ENCODE measurements around the gene DLG2. TPM values are rescaled to one million over a fixed set of nuclear protein-coding genes. Genes with fewer than 3 reads are reported as not detected.
"Not testable (repeated sequence)": the region's sequence is repeated elsewhere in the genome, so short reads cannot be mapped to it uniquely, and the experiment has no call there.

DLG2 gene
- total RNA-seq, 1 experiment from 2014 or later = 1.8 TPM

DNA sequence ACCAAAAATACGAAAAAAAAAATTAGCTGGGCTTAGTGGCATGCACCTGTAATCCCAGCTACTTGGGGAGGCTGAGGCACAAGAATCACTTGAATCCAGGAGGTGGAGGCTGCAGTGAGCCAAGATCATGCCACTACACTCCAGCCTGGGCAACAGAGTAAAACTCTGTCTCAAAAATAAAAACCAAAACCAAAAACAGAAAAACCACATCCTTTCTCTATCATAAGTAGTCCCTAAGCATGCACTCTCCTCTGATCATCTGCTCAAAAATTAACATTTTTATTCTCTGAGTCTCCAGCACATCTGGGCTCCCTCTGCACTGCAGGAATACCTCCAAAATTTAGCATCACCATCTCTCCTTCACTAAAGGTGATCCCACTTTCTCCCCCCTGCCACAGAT is 516.9 kb downstream of the DLG2 start:
- not testable (repeated sequence) for H3K4me3 ChIP-seq (ENCODE audit: insufficient read depth, low read depth, low read length); H3K27me3 ChIP-seq (ENCODE audit: control insufficient read depth, insufficient read depth, low read length); H3K36me3 ChIP-seq (replicated peaks; ENCODE audit: control insufficient read depth, insufficient read depth, low read length); DNase-seq

GRCh38 chr11:85109141-85109540 is 518.0 kb downstream of the DLG2 start:
- H3K36me3 ChIP-seq (replicated peaks; ENCODE audit: control insufficient read depth, insufficient read depth, low read length) = no peaks in the 10 kb centered on the region
- no peaks in the 10 kb centered on the region for H3K27me3 ChIP-seq (ENCODE audit: control insufficient read depth, insufficient read depth, low read length)
- H3K4me3 ChIP-seq (ENCODE audit: insufficient read depth, low read depth, low read length) = no peak overlapping the region
- no peak for DNase-seq

- H3K27me3 ChIP-seq (ENCODE audit: control insufficient read depth, insufficient read depth, low read length) = no peaks in the 10 kb centered on the region
- H3K36me3 ChIP-seq (replicated peaks; ENCODE audit: control insufficient read depth, insufficient read depth, low read length) = no peaks in the 10 kb centered on the region
- H3K4me3 ChIP-seq (ENCODE audit: insufficient read depth, low read depth, low read length) = no peak overlapping the region
- DNase-seq = no peak
Measured at GRCh38 chr11:85105868-85106267, 521.3 kb downstream of the DLG2 start.

- H3K36me3 ChIP-seq (replicated peaks; ENCODE audit: control insufficient read depth, insufficient read depth, low read length) = no peaks in the 10 kb centered on the region
- H3K4me3 ChIP-seq (ENCODE audit: insufficient read depth, low read depth, low read length) = no peak overlapping the region
- DNase-seq = no peak
- H3K27me3 ChIP-seq (ENCODE audit: control insufficient read depth, insufficient read depth, low read length) = no peaks in the 10 kb centered on the region
Measured at GRCh38 chr11:85099522-85099921, 527.6 kb downstream of the DLG2 start.

DNA sequence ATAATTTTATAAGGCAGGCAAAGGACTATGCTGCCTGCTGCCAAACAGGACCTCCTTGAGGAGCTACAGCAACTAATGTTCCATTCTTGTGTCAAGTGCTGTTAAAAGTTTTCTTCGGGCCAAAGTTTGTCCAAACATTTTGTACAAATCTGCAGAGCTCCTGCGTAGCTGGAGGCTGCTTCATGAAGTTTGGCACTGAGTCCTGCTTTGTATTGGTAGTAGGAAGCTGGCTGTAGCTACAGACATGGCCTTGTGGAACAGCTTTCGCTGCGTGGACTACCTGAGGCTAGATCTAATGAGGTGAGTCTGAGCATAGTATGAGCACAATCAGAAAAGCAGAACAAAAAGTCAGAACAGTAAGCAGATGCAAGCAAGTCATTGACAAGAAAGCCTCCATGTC is 528.1 kb downstream of the DLG2 start:
- Histone ChIP-seq H3K4me3 (ENCODE audit: insufficient read depth, low read depth, low read length) (no peak overlapping the region), H3K27me3 (ENCODE audit: control insufficient read depth, insufficient read depth, low read length) (no peaks in the 10 kb centered on the region), H3K36me3 (replicated peaks; ENCODE audit: control insufficient read depth, insufficient read depth, low read length) (no peaks in the 10 kb centered on the region)
- DNase-seq = no peak

GRCh38 chr11:85096939-85097338 is 530.2 kb downstream of the DLG2 start:
- Histone ChIP-seq H3K4me3 (ENCODE audit: insufficient read depth, low read depth, low read length) (no peak overlapping the region), H3K36me3 (replicated peaks; ENCODE audit: control insufficient read depth, insufficient read depth, low read length) (no peaks in the 10 kb centered on the region), H3K27me3 (ENCODE audit: control insufficient read depth, insufficient read depth, low read length) (no peaks in the 10 kb centered on the region)
- no peak for DNase-seq

DNA sequence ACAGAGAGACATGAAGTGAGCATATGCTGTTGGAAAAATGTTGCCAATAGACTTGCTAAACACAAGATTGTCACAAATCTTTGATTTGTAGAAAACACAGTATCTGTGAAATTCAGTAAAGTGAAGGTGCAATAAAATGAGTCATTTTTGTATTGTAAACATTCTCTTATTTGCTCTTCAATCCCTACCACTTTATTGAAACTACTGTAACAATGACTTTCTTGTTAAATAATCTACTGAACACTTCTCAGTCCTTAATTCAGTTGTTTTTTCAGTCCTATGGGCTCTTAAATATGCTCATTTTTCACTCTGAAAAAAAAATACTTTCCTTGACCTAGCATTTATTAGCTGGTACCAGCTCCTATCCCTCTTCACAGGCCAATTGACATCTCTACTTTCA is 531.9 kb downstream of the DLG2 start:
- Histone ChIP-seq H3K27me3 (ENCODE audit: control insufficient read depth, insufficient read depth, low read length) (no peaks in the 10 kb centered on the region), H3K4me3 (ENCODE audit: insufficient read depth, low read depth, low read length) (no peak overlapping the region), H3K36me3 (replicated peaks; ENCODE audit: control insufficient read depth, insufficient read depth, low read length) (no peaks in the 10 kb centered on the region)
- DNase-seq = no peak

DNA sequence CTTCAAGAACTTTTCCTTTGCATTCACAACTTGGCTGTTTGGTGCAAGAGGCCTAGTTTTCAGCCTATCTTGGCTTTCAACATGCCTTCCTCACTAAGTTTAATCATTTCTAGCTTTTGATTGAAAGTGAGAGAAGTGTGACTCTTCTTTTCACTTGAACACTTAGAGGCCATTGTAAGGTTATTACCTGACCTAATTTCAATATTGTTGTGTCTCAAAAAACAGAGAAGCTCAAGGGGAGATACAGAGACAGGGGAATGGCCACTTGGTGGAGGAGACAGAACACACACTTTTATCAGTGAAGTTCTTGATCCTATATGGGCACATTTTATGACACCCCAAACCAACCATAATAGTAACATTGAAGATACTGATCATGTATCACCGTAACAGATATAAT is 532.3 kb downstream of the DLG2 start:
- Histone ChIP-seq H3K4me3 (ENCODE audit: insufficient read depth, low read depth, low read length) (no peak overlapping the region), H3K36me3 (replicated peaks; ENCODE audit: control insufficient read depth, insufficient read depth, low read length) (no peaks in the 10 kb centered on the region), H3K27me3 (ENCODE audit: control insufficient read depth, insufficient read depth, low read length) (no peaks in the 10 kb centered on the region)
- DNase-seq = no peak

DNA sequence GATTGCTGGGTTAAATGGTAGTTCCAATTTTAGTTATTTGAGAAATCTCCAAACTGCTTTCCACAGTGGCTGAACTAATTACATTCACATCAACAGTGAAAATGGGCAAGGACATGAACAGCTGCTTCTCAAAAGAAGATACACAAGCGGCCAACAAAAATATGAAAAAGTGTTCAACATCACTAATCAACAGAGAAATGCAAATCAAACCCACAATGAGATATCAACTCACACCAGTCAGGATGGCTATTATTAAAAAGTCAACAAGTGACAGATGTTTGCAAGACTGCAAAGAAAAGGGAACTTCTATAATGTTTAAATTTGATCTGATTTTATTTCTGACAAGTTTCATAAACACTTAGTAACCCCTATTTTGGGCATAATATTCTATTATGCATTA is 537.5 kb downstream of the DLG2 start:
- DNase-seq = no peak
- H3K4me3 ChIP-seq (ENCODE audit: insufficient read depth, low read depth, low read length) = no peak overlapping the region
- H3K27me3 ChIP-seq (ENCODE audit: control insufficient read depth, insufficient read depth, low read length) = no peaks in the 10 kb centered on the region
- no peaks in the 10 kb centered on the region for H3K36me3 ChIP-seq (replicated peaks; ENCODE audit: control insufficient read depth, insufficient read depth, low read length)

- H3K36me3 ChIP-seq (replicated peaks; ENCODE audit: control insufficient read depth, insufficient read depth, low read length) = no peaks in the 10 kb centered on the region
- no peaks in the 10 kb centered on the region for H3K27me3 ChIP-seq (ENCODE audit: control insufficient read depth, insufficient read depth, low read length)
- H3K4me3 ChIP-seq (ENCODE audit: insufficient read depth, low read depth, low read length) = no peak overlapping the region
- no peak for DNase-seq
Measured at GRCh38 chr11:85088286-85088685, 538.9 kb downstream of the DLG2 start.

DNA sequence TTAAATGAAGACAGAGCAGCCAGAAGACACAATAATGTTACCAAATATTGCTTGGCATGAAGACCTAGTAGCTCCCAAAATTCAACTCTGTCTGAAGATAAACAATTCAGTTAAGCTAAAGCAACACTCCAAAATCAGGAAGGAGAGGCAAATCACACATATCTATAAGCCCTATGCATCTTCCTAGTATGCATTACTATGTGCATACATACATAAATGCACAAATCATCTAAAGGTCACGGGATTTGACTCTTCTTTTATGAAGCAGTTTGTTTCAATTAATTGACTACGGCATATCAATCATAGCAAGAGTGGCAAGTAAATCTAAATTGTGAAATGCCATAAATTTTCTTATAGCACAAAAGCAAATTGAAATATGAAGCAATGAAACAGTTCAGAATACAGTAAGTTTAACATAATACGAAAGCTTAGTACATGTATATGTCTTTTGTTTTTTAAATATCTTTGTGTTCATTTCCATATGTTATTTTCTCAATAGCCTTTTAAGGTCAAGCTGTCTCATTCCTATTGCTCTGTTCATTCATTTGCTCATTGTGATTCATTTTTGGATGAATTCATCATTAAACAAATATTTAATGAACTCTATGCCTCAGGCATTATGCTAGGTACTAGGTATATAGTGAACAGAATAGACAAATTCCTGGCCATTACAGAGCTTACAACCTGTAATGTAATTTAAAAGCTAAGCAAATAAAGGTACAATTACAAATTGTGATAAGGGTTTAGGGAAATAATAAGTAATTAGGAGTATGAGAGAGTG is 540.5 kb downstream of the DLG2 start:
- Histone ChIP-seq H3K27me3 (ENCODE audit: control insufficient read depth, insufficient read depth, low read length) (no peaks in the 10 kb centered on the region), H3K36me3 (replicated peaks; ENCODE audit: control insufficient read depth, insufficient read depth, low read length) (no peaks in the 10 kb centered on the region), H3K4me3 (ENCODE audit: insufficient read depth, low read depth, low read length) (no peak overlapping the region)
- no peak for DNase-seq

GRCh38 chr11:85076535-85077330 is 550.4 kb downstream of the DLG2 start:
- H3K4me3 ChIP-seq (ENCODE audit: insufficient read depth, low read depth, low read length) = no peak overlapping the region
- no peak for DNase-seq

GRCh38 chr11:85062659-85063058 is 564.5 kb downstream of the DLG2 start:
- H3K36me3 ChIP-seq (replicated peaks; ENCODE audit: control insufficient read depth, insufficient read depth, low read length) = no peaks in the 10 kb centered on the region
- DNase-seq = no peak
- no peaks in the 10 kb centered on the region for H3K27me3 ChIP-seq (ENCODE audit: control insufficient read depth, insufficient read depth, low read length)
- H3K4me3 ChIP-seq (ENCODE audit: insufficient read depth, low read depth, low read length) = no peak overlapping the region

More at GRCh38 chr11:85076535-85077330, 550.4 kb downstream of the DLG2 start:
- Histone ChIP-seq H3K27me3 (ENCODE audit: control insufficient read depth, insufficient read depth, low read length) (no peaks in the 10 kb centered on the region), H3K36me3 (replicated peaks; ENCODE audit: control insufficient read depth, insufficient read depth, low read length) (no peaks in the 10 kb centered on the region)

GRCh38 chr11:85052636-85053035 is 574.5 kb downstream of the DLG2 start:
- no peak for DNase-seq
- Histone ChIP-seq H3K27me3 (ENCODE audit: control insufficient read depth, insufficient read depth, low read length) (no peaks in the 10 kb centered on the region), H3K36me3 (replicated peaks; ENCODE audit: control insufficient read depth, insufficient read depth, low read length) (no peaks in the 10 kb centered on the region), H3K4me3 (ENCODE audit: insufficient read depth, low read depth, low read length) (no peak overlapping the region)

DNA sequence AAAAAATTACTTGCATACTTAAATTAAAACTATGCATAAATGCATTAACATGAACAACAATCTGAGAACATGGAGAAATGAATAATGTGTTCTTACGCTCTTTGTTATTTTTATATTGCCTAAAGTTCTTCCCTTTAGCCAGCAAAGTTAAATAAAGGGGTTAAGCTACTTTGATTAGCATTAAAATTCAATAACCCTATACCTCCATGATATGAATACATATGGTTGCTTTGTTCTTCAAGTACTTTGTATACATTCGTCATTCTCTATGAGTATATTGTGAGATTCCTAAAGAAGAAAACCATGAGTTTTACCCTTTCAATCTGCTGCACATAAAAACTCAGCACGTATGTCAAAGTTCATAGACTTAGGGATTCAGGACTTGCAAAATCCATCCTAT is 578.3 kb downstream of the DLG2 start:
- no peaks in the 10 kb centered on the region for H3K36me3 ChIP-seq (replicated peaks; ENCODE audit: control insufficient read depth, insufficient read depth, low read length)
- no peak for DNase-seq
- H3K4me3 ChIP-seq (ENCODE audit: insufficient read depth, low read depth, low read length) = no peak overlapping the region
- no peaks in the 10 kb centered on the region for H3K27me3 ChIP-seq (ENCODE audit: control insufficient read depth, insufficient read depth, low read length)

All from H7 (cell line).